MCF 10A (cell line): ENCODE measurements around the gene HABP2. TPM values are rescaled to one million over a fixed set of nuclear protein-coding genes. Genes with fewer than 3 reads are reported as not detected.

Experiments used
- BruUV-seq: library from RNA; stranded (reverse); fragments of 400-500 nt; replicated peaks from 2 replicates; lab custom pipeline; 2021; lab: Mats Ljungman, UMichigan
- CTCF ChIA-PET: fragments of 300-600 bp; sonication (Branson Sonifier 250); formaldehyde crosslinking; extraction: SDS; loops from one replicate; lab custom pipeline; 2021; ENCODE audit warnings: antibody characterized with exemption, inconsistent platforms; lab: Yijun Ruan, JAX
- POLR2A ChIA-PET: fragments of 300-600, 350-650 bp; sonication (Branson Sonifier 250); formaldehyde crosslinking; extraction: SDS; loops from one replicate; lab custom pipeline; 2020; ENCODE audit warnings: antibody characterized with exemption, inconsistent platforms; lab: Yijun Ruan, JAX
- DNase-seq: peaks from one replicate; pipeline ENCODE4 v3.0.0-alpha.2; 2018; ENCODE audit not compliant: unreplicated experiment
- H3K27ac Mint-ChIP-seq: one replicate; pipeline ENCODE4 v1.8.0; 2022; ENCODE audit warnings: mild to moderate bottlenecking, low read depth, mixed read lengths; ENCODE audit not compliant: unreplicated experiment
- H3K27me3 Mint-ChIP-seq: one replicate; pipeline ENCODE4 v1.8.0; 2022; ENCODE audit warnings: mixed read lengths; ENCODE audit not compliant: insufficient read depth, unreplicated experiment
- H3K36me3 Mint-ChIP-seq: one replicate; pipeline ENCODE4 v1.8.0; 2022; ENCODE audit warnings: mild to moderate bottlenecking, moderate library complexity, mixed read lengths; ENCODE audit not compliant: insufficient read depth, unreplicated experiment
- H3K4me1 Mint-ChIP-seq: one replicate; pipeline ENCODE4 v1.8.0; 2022; ENCODE audit warnings: mixed read lengths; ENCODE audit not compliant: insufficient read depth, unreplicated experiment
- H3K4me3 Mint-ChIP-seq: one replicate; pipeline ENCODE4 v1.8.0; 2022; ENCODE audit warnings: mild to moderate bottlenecking, moderate library complexity, mixed read lengths; ENCODE audit not compliant: unreplicated experiment
- H3K9me3 Mint-ChIP-seq: one replicate; pipeline ENCODE4 v1.8.0; 2022; ENCODE audit warnings: mixed read lengths; ENCODE audit not compliant: unreplicated experiment
- intact Hi-C: fragments of 100-400 bp; cut with micrococcal nuclease; formaldehyde crosslinking; loops from 2 replicates; pipeline ENCODE4 v1.14.1; 2022
- total RNA-seq: library from RNA; stranded (reverse); gene quantifications from 2 replicates; pipeline ENCODE4 v1.2.3, GENCODE V29; 2022
- TF ChIP-seq, protein P1 (sequence below): fragments of 200-600 bp; IDR thresholded peaks from one replicate; pipeline ENCODE4 v1.8.0; 2022; ENCODE audit warnings: antibody characterized with exemption, mild to moderate bottlenecking; ENCODE audit not compliant: unreplicated experiment

Gene HABP2
- total RNA-seq, 1 experiment from 2014 or later = not detected

DNA sequence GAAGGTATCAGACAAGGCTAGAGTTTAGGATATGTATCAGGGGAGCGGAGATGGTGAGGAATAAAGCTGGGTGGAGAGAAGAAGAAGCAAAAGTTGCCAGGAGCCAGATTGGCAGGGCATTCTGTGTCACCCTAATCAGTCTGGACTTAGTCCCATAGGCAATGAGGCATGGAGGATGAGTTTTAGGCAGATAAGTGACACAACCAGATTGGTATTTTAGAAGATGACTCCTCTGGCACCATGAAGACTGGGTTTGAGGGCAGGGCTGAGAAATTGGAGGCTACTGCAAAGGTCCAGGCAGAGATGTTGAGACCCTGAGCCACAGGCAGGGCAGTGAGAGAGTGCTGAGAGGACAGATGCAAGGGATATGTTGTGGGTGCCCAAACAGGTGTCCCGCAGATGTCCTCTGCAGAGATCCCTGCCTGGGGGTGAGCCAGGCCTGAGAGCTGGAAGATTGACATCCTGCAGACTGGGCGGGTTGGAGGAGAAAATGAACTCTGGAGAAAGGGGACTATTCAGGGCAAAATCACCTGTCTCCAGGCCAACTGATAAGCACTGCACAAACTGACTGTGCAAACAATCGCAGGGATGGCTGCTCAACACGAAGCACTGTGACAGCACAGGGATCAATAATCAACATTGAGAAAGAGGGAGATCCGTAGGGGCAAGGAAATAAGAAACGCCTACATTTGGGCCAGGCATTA, 11.9 kb upstream of the HABP2 start:
- intact Hi-C loops = no loop called here
- no TSS peak for BruUV-seq
- H3K9me3 Mint-ChIP-seq = no peaks in the 10 kb centered on the region
- H3K27me3 Mint-ChIP-seq = peaks cover 41% of the 10 kb centered on the region
- TF ChIP-seq, protein P1, sequence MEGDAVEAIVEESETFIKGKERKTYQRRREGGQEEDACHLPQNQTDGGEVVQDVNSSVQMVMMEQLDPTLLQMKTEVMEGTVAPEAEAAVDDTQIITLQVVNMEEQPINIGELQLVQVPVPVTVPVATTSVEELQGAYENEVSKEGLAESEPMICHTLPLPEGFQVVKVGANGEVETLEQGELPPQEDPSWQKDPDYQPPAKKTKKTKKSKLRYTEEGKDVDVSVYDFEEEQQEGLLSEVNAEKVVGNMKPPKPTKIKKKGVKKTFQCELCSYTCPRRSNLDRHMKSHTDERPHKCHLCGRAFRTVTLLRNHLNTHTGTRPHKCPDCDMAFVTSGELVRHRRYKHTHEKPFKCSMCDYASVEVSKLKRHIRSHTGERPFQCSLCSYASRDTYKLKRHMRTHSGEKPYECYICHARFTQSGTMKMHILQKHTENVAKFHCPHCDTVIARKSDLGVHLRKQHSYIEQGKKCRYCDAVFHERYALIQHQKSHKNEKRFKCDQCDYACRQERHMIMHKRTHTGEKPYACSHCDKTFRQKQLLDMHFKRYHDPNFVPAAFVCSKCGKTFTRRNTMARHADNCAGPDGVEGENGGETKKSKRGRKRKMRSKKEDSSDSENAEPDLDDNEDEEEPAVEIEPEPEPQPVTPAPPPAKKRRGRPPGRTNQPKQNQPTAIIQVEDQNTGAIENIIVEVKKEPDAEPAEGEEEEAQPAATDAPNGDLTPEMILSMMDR = no peak
- ChIA-PET POLR2A (no interaction called here), CTCF (interaction anchor here (0.8 to 1.3 kb wide), 2 partner anchors 18 to 21 kb away, joined by 3 read pairs; no protein-coding TSS in a partner anchor)
- no peaks in the 10 kb centered on the region for H3K36me3 Mint-ChIP-seq
- H3K27ac Mint-ChIP-seq = no peak overlapping the region
- H3K4me1 Mint-ChIP-seq = peaks cover 16% of the 10 kb centered on the region
- H3K4me3 Mint-ChIP-seq = no peak overlapping the region
- DNase-seq = no peak

DNA sequence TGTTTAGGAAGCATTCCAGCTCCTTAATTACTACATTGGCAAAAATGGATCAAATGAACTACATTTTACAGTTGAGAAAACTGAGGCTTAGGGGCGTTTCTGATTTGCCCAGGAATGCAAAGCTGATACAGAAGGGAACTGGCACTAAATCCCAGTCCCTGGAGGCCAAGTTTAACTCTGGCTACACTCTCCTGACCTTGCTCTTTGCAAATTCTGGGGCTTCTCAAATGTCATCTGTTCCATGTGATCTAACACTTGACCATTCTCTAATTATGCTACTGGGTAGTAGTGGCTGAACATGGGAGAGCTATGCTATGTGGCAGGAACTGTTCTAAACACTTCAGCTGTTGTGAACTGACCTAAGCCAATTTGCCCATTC, 11.3 kb upstream of the HABP2 start:
- TF ChIP-seq, protein P1 = no peak
- ChIA-PET POLR2A (no interaction called here), CTCF (interaction anchor here (0.8 kb wide), 2 partner anchors 13 to 21 kb away, joined by 3 read pairs; no protein-coding TSS in a partner anchor)
- Mint-ChIP-seq H3K4me1 (peaks cover 16% of the 10 kb centered on the region), H3K4me3 (no peak overlapping the region), H3K9me3 (no peaks in the 10 kb centered on the region), H3K27ac (no peak overlapping the region), H3K36me3 (no peaks in the 10 kb centered on the region), H3K27me3 (peaks cover 45% of the 10 kb centered on the region)
- DNase-seq = no peak
- intact Hi-C loops = no loop called here
- no TSS peak for BruUV-seq

DNA sequence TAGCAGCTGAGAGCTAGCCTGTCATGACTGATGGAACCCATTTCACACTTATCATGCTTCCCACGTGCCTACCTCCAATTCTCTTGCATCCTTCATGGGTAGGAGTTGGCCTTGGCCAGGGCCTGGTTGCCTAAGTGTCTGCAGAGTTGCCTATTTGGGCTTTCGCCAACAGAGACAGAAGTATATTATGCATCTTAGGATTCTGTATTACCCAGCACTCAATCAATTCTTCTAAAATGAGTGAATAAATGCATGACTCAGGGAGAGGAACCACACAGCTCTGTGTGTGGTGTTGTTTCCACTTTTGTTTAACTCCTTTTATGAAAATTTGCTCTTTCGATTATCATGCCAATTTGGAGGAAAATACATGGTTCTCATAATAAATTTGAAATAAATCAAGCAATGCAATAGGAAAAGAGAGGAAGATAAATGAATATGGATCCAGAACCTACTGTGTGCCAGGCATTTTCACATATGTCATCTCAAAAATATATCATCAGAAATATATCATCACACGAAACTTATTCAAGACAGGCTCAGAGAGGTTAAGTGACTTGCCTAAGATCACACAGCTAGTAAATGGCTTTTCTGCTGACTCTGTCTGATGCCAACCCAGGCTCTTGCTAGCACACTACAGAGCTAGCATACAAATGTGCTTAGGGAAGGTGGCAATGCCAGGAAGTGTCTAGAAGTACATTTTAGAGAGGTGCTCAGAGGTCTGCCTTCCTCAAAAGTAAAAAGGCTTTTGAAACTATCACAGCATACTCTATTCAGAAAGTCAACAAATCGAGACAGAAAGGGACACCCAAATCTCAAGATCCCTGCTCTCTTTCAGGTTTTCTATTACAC, 9.5 kb upstream of the HABP2 start:
- ChIA-PET CTCF (interaction anchor here (1.0 kb wide), 1 partner anchor 158 kb away, joined by 3 read pairs; no protein-coding TSS in a partner anchor), POLR2A (no interaction called here)
- Mint-ChIP-seq H3K27me3 (peaks cover 43% of the 10 kb centered on the region), H3K9me3 (no peaks in the 10 kb centered on the region), H3K4me1 (peaks cover 16% of the 10 kb centered on the region), H3K36me3 (no peaks in the 10 kb centered on the region), H3K4me3 (no peak overlapping the region), H3K27ac (no peak overlapping the region)
- BruUV-seq = no TSS peak
- intact Hi-C loops = no loop called here
- no peak for DNase-seq
- TF ChIP-seq, protein P1 = no peak

DNA sequence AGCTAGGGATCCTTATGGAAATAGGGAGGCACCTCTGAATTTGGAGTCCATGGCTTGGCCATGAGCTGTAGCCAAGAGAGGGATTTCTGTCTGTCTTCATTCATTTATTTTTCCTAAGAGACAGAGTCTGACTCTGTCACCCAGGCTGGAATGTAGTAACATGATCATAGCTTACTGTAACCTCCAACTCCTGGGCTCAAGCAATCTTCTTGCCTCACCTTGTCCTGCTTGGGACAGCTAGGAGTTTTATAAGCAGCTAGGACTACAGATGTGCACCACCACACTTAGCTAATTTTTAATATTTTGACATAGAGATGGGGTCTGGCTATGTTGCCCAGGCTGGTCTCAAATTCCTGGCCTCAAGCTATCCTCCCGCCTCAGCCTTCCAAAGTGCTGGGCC, 8.5 kb upstream of the HABP2 start:
- Mint-ChIP-seq H3K36me3 (no peaks in the 10 kb centered on the region), H3K27me3 (peaks cover 33% of the 10 kb centered on the region), H3K27ac (no peak overlapping the region), H3K4me1 (peaks cover 6% of the 10 kb centered on the region), H3K9me3 (no peaks in the 10 kb centered on the region), H3K4me3 (no peak overlapping the region)
- ChIA-PET POLR2A (no interaction called here), CTCF (interaction anchor here (0.5 to 1.4 kb wide), 4 partner anchors 19 to 1619 kb away, joined by 3 to 7 read pairs (median 3); no protein-coding TSS in a partner anchor)
- TF ChIP-seq, protein P1 = no peak
- no TSS peak for BruUV-seq
- intact Hi-C loops = no loop called here
- no peak for DNase-seq
